ENCODE results near the gene UBL4A. TPM values are rescaled to one million over a fixed set of nuclear protein-coding genes. Genes with fewer than 3 reads are reported as not detected.

The UBL4A gene
- total and polyA plus RNA-seq, 2 donors (not counting 3 experiments of a cell fraction or from before 2014, with no cell fraction given), result 25.3 to 31.4 TPM

DNA sequence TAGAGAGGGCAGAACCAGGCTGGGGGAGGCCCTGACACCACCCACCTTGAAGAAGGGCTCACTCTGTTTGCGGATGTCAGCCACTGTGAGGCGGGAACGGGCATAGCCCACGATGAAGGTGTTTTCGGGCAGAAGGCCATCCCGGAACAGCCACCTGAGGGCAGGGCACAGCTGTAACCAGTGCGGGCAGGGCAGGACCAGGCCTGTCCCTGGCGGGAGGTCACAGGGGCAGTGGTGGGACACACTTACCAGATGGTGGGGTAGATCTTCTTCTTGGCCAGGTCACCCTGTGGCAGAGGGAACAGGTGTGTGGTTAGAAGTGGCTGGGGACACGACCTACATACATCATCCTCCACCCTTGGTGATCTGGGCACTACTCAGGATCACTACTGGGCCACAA is 49.5 kb upstream of the UBL4A start:
- DNase-seq (ENCODE audit: low read depth, low spot score) (no peak), FAIRE-seq (no peak)
- Histone ChIP-seq H3K79me2 (ENCODE audit: control insufficient read depth, insufficient read depth, low read length) (peaks cover 11% of the 10 kb centered on the region), H3K4me2 (ENCODE audit: insufficient read depth, low read length) (no peak overlapping the region), H3K36me3 (ENCODE audit: control insufficient read depth in 2 of 2, extremely low read depth in 1 of 2, insufficient read depth in 2 of 2, low read length in 2 of 2) (peaks cover 5 to 17% of the 10 kb centered on the region in 2 experiments), H3K27me3 (ENCODE audit: control insufficient read depth in 2 of 2, insufficient read depth in 2 of 2, low read length in 2 of 2) (no peaks in the 10 kb centered on the region), H3K9me3 (replicated peaks; ENCODE audit: control insufficient read depth, insufficient read depth, low read length) (no peaks in the 10 kb centered on the region), H3K4me3 (replicated peaks in 1 of 3; ENCODE audit: insufficient read depth in 1 of 3, low read depth in 1 of 3, low read length in 3 of 3) (no peak overlapping the region), H3K9ac (replicated peaks; ENCODE audit: extremely low read depth, insufficient read depth, low read length) (no peak overlapping the region), H3K27ac (ENCODE audit: insufficient read depth, low read depth, low read length) (no peak overlapping the region), H3K9me1 (replicated peaks; ENCODE audit: control insufficient read depth, extremely low read depth, insufficient read depth, low read length) (no peaks in the 10 kb centered on the region), H2AFZ (ENCODE audit: low read depth, low read length) (no peak overlapping the region), H4K20me1 (replicated peaks; ENCODE audit: control insufficient read depth, extremely low read depth, insufficient read depth, low read length) (no peaks in the 10 kb centered on the region), H3K4me1 (ENCODE audit: control insufficient read depth, extremely low read depth, insufficient read depth, low read length) (no peaks in the 10 kb centered on the region)
- intact Hi-C loops (cut with micrococcal nuclease), result no loop called here
- TF ChIP-seq POLR2AphosphoS5 (IDR thresholded peaks at IDR 0.05; ENCODE audit: insufficient read depth, low read depth, low read length), result no peak
- no peak for TF ChIP-seq EZH2 (IDR thresholded peaks at IDR 0.05; ENCODE audit: borderline replicate concordance, low read depth, low read length, severe bottlenecking)
- no peak for TF ChIP-seq FOS (IDR thresholded peaks at IDR 0.05; ENCODE audit: borderline replicate concordance, insufficient read depth, low read length)
- TF ChIP-seq, protein P1, sequence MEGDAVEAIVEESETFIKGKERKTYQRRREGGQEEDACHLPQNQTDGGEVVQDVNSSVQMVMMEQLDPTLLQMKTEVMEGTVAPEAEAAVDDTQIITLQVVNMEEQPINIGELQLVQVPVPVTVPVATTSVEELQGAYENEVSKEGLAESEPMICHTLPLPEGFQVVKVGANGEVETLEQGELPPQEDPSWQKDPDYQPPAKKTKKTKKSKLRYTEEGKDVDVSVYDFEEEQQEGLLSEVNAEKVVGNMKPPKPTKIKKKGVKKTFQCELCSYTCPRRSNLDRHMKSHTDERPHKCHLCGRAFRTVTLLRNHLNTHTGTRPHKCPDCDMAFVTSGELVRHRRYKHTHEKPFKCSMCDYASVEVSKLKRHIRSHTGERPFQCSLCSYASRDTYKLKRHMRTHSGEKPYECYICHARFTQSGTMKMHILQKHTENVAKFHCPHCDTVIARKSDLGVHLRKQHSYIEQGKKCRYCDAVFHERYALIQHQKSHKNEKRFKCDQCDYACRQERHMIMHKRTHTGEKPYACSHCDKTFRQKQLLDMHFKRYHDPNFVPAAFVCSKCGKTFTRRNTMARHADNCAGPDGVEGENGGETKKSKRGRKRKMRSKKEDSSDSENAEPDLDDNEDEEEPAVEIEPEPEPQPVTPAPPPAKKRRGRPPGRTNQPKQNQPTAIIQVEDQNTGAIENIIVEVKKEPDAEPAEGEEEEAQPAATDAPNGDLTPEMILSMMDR (IDR thresholded peaks at IDR 0.05; ENCODE audit: extremely low read depth in 1 of 2, insufficient read depth in 1 of 2, low read depth in 1 of 2, low read length in 2 of 2), result no peak
- TF ChIP-seq, protein P2, sequence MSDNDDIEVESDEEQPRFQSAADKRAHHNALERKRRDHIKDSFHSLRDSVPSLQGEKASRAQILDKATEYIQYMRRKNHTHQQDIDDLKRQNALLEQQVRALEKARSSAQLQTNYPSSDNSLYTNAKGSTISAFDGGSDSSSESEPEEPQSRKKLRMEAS (IDR thresholded peaks at IDR 0.05; ENCODE audit: insufficient read depth, insufficient read length), result no peak
- TF ChIP-seq JUN (IDR thresholded peaks at IDR 0.05; ENCODE audit: borderline replicate concordance, insufficient read depth, insufficient read length, low read depth), result no peak
- TF ChIP-seq GATA2 (IDR thresholded peaks at IDR 0.05; ENCODE audit: insufficient read depth, insufficient read length, low read depth, low read length), result no peak
- no peak for TF ChIP-seq POLR2A (IDR thresholded peaks at IDR 0.05; ENCODE audit: low read depth, low read length)
- no peak for TF ChIP-seq MYC (IDR thresholded peaks at IDR 0.05; ENCODE audit: low read depth, low read length)
- dilution Hi-C loops (cut with MboI; ENCODE audit: extremely low pct_ligation_motif_present, low sequenced_read_pairs), result no loop called here
- CTCF ChIA-PET, result no interaction called here
- POLR2A ChIA-PET, result no interaction called here
- no TSS peak for BruUV-seq (replicated peaks)
